Measurements from ENCODE around the gene KLHDC1.

DNA sequence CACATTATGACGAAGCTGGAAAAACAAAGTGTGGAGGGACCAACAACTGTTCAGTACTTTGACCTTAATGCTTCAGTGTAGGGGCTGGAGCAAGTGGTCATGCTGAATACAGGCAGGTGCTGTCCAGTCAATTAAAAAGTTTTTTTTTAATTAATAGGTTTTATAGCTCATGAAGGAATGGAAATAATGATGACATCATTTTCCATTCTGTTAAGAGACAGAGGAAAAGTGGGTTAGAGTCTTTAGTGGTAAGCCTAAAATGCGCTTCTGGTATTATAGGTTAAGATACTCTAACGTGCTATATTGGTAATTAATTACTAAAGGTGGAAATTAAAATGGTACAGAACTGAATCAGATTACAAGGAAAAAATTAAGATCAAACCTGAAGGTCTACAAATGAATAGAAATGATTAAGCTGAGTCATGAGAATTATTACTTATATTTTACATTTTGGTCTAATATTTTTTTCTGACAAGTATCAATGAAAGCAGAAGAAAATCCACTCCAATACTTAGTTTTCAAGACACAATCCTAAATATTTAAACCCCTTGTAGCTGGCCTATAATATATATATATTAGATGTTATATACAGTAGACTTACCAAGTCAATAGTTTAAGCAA lies 90.6 kb downstream of the KLHDC1 start:
- no peak for TF ChIP-seq CTCF (IDR thresholded peaks at IDR 0.05; ENCODE audit: low read depth, low read length)
- no peak for TF ChIP-seq POLR2A (IDR thresholded peaks at IDR 0.05; ENCODE audit: extremely low read depth, insufficient read length)

Measured in NB4 (cell line).